OCI-M2 (cell line): ENCODE measurements around the gene PPP4R1.

Experiments
- DNase-seq: peaks from one replicate; lab custom pipeline; 2025; ENCODE audit not compliant: unreplicated experiment; lab: John Stamatoyannopoulos, UW

The PPP4R1 gene

DNA sequence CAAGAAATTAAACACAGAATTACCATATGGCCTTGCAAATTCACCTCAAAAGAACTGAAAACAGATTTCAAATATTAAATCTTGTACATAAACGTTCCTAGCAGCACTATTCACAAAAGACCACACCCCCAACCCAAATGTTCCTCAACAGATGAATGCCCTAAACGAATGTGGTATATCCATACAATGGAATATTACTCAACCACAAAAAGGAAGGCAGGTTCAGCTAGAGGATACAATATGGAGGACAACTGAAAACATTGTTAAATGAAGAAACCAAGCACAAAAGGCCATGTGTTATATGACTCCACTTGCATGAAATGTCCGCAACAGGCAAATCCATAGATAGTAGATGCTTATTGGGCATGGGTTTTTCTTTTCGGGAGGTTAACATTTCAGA, 61.7 kb downstream of the PPP4R1 start:
- no peak for DNase-seq

DNA sequence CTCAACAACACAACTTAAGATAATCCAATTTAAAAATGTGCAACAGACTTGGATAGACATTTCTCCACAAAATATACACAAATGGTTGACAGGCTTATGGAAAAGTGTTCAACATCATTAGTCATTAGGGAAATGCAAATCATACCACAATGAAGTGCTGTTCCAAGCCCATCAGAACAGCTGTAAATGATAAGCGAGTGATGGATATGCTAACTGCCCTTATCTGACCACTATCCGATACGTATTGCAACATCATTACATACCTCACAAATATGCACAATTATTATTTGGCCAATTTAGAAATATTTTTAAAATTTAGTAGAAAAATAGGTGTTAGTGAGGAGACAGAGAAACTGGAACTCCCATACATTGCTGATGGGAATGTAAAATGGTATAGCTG, 62.2 kb downstream of the PPP4R1 start:
- no peak for DNase-seq

DNA sequence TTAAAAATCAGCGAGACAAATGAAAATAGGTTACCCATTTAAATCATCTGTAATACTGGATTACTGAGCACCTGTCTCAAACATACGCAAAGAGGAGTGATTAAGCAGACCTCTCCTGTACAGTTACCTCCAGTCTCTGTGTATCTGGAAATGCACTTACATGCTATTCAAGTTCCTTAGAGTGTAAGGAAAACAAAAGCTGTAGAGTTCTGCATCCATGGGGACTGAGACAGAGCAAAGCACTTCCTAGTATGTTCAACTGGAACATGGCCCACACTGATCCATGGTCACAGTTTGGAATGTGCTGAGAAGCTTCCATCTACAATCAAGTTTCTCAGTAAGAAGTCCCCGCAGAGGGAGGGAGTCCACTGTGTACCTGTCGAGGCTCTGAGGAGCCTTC, 63.9 kb downstream of the PPP4R1 start:
- no peak for DNase-seq

DNA sequence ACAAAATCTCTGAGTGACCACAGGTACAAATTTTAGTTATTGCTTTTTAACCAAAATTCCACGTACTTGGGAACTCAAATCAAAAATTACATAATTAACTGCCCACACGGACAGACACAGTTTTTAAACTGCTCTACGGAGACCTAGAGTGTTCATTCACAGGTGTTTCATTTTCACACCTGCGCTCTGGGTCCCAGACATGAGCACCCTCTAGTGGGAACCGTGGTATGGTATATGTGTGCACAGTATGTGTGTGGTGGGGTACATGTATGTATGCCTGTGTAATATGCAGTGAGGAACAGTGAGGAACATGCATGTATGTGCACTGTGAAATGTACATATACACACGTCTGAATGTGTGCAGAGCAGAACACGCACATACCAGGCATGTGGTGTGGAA, 65.0 kb downstream of the PPP4R1 start:
- no peak for DNase-seq

DNA sequence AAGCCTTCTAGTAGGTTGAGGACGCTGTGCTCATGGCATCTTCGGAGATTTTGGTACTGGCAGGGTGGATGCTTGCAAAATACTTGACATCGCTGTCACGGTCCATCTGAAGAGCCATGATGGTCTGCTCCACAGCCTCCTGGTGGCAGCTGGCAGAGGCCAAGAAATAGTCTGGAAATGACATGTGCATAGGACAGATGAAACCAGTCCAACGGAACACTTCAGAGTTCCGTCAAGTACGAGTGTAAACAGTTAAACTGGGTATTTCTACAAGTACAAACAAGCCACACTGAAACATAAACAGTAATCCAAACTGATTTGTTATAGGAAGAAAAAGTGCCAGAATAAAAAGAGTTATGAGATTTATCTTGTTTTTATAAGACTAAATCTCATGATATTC, 66.6 kb downstream of the PPP4R1 start:
- no peak for DNase-seq

DNA sequence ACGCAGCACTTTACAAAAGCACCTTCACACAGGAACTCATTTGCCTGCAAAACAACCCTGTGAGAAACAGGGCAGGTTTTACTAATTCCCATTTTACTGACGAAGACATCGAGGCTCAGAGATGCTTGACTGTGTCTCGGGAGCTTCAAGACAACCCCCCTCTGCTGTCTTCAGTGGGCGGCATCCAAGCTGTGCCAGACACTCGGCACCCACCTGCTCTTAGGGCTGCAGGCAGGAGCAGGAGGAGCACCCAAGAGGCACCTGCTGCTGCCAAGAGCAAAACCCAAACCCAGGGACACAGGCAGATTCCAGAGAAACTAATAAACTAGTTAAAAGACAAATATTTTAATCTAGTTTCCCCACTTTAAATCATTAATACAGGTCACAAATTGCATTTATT, 67.9 kb downstream of the PPP4R1 start:
- DNase-seq = no peak

DNA sequence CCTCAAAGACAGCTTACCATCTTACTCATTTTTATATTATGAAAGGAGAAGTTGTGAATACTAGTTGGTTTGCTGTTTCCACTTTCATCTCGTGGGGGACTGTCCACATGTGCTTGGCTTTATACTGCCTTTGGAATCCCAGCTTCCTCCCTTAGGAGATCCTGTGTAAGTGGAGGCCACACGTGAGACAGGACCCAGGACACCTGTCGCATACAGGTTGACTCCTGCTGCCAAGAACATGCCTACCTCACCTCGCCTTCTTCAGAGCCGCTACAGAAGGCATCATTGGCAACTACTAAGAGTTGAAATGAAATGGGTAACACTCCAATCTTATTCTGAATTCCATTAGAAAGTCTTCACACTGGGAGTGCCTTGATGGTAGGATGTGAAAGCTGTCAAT, 69.3 kb downstream of the PPP4R1 start:
- no peak for DNase-seq

DNA sequence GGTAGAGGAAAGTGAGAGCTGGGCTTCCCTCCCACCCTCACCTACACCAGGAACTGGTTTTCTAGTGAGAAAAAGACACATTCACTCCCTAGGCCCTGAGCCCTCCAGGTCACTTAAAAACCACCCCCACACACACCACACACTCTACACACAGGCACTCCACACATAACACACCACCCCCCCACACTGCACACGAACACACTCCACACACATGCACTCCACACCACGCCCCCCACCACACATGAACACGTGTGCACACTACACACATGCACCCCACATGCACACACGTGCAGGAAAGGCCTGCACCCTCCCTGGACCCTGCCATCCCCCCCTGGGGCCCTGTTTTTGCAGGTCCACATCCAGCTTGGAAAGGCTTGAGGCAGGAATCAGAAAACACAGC, 71.4 kb downstream of the PPP4R1 start:
- no peak for DNase-seq

DNA sequence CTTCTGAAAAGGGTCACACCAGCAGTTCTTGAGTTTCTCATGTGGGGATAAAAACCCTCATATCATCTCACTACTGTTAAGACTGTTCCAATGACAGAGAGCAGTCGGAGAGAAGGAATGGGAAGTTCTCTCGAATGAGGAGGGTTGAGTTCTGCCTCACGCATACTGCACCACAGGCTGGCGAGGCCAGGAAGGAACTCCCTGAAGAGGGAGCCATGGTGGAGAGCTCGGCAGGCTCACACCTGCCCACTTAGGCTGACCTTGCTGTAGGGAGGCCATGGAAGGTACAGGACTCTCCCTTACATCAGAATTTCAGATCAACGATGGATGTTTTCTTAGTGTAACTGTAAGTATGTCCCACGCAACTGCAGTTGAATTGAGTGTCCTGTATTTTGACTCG, 74.4 kb downstream of the PPP4R1 start:
- no peak for DNase-seq

DNA sequence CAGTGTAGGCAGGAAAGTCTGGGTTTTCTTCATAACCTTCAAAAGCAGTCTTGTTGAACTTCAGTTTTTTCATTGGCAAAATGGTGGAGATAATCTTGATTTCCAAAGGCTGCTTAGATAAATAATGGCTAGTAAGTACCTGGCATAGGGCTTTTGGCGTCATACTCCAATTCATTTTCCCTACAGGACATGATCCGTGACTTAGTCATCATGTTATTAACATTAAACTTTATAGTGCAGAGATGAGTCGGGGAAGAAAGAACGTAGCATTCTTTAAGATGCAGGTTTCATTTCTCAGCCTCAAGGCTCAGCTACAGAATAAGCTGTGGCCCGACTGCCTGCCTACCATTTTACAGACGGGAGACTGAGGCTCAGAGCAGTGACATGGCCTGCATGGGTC, 75.1 kb downstream of the PPP4R1 start:
- DNase-seq = no peak

DNA sequence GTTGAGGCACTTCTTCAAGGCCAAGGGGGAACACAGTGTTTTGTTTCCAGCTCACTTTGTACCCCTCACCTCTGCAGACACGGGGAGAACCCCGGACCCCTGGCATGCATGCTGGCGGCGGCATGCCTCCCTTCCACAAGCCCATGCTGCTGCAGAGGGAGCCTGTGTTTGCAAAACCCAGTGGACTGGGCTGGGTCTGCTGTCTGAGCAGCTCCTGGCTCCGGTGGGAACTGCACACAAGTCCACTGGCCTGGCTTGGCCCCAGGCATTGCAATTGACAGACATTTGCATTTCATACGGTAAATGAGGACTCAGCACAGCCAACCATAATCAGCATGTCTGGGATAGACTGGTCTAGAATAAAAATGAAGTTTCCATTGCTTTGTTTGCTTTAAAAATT, 76.7 kb downstream of the PPP4R1 start:
- no peak for DNase-seq

DNA sequence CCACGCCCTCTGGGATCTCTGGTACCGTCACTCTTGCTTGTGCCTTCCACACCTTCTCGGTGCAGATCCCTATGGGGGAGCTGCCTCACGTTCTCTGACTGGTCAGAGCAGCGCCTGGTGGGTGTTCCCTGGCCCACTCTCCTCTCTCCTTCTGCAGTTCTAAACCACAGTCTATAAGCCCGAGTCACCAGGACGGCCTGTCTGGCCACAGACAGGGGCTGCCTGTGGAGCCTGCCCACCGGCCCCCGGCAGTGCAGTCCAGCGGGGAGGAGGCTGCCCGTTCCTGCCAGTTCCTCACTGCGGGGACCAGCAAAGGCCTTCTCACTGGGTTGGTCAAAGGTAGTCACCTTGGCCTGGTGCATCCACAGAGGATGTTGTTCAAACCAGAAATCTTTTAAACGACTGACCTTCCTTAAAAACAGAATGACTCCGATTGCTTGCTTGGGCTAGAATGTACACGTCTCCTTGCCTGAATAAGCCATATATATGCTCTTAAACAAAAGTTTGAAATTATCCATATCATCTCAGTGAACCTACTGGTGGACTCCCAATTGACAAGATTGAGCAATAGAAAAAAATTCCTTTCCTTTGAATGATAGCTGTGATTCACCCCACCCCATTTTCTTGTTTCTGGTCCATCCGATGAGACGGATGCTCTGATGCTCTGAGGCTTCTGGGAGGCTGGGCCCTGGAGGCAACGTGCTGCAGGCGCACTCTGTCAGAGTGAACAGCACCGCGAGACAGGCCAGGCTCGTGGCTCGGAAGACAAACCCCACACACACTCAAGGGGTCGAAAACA, 77.8 kb downstream of the PPP4R1 start:
- DNase-seq = no peak

DNA sequence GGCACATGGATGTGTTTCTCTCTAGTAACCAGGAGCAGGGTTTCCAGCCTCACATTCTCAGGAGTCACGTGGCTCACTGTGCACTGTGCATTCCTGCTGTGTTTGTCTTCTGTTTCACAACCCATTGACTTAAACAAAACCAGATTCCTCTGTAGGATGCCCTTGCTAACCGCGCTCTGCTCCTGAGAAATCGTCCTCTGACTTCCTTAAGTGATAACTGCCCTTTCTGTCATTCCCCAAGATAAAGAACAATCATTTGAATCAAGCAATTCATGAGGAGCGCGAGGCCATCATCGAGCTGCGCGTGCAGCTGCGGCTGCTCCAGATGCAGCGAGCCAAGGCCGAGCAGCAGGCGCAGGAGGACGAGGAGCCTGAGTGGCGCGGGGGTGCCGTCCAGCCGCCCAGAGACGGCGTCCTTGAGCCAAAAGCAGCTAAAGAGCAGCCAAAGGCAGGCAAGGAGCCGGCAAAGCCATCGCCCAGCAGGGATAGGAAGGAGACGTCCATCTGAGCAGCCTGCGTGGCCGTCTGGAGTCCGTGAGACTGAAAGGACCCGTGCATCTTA, 78.8 kb downstream of the PPP4R1 start:
- DNase-seq = no peak

DNA sequence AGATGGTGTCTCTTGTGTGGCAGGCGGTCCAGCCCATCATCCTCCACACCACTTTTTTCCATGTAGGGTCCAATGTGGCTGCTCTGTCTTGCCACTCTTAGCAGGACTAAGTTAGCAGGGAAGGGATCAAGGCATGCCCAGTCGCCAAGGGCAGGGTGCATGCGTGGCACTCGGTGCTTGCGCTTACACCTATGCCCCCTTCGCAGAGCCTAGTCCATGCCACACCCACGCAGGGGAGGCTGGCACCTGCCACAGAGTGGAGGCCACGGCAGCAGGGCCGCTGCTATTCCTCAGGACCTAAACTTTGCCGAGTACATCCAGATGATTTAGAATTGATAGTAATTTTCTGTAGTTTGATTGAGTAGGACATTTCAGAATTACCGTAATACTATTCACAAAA, 79.5 kb downstream of the PPP4R1 start:
- DNase-seq = no peak

DNA sequence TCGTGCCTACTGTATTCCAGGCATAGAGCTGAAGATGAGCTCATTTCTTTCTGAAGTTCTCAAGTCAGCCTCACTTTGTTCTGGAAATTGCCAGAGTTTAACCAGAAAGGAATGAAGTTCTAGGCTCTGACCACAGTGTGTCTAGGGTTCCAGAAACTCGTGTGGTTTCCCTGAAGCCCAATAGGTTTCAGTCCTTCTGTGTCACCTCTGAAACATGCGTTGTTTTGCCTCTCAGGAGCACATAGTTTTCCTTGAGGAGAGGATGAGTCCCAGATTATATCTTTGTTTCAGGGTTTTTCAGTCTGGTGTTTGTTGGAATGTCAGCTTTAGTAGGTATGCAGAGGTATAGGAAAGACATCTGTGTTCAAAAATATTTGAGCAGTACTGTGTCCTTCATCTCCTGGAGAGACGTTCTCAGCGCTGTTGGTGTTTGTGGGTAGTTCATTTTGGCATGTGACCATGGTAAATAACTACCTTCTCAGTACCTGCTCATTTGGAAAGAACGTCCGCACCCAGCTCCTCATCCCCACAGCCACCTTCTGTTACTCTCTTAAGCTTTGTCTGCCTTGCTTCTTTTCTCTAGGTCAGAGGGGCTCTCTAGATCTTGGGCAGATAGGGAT, 82.5 kb downstream of the PPP4R1 start:
- no peak for DNase-seq

DNA sequence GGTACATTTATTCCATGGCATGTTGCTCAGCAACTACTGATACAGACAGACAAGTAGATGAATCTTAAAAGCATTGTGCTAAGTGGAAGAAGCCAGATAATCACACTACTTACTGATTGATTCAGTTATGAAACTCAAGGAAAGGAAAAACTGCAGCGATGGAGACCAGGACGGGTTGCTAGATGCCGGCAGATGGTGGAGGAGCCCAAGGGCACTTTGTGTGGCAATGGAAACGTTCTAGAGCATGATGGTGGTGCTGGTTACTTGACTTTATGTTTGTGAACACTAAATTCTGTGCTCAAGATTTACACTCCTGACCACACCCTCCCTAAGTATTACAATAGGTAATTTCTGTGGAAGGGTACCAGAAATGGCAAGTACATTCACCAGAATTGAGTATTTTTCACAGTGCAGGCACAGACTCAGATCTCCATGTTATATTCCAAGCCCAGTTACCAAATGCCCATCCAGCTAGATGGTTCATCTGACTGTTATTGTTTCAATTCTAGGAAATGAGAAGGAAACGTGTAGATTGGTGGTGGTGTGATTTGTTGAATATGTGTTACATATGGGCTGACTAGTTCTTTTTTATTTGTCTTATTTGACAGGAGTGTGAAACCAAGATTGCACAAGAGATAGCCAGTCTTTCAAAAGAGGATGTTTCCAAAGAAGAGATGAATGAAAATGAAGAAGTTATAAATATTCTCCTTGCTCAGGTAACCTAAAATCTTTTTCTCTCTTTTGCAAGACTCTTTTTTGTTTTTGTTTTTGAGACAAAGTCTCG, 83.9 kb downstream of the PPP4R1 start:
- DNase-seq = no peak

DNA sequence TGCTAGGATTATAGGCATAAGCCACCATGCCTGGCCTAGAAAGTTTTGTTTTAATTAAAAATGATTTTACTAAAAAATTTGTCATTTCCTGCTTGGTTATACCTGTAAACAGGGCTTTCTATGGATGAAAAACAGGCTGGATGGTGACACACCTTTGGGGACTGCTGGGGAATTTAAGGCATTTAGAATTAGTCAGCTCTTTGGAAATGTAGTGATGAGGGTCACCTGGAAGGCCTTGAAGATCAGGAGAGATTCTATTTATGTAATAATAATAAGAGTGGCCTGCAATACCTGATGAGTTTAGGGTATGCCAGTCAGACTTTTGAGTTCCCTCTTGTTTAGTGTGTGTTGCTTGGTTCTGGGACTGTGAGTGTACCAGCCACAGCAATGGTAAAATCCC, 87.9 kb downstream of the PPP4R1 start:
- DNase-seq = no peak

DNA sequence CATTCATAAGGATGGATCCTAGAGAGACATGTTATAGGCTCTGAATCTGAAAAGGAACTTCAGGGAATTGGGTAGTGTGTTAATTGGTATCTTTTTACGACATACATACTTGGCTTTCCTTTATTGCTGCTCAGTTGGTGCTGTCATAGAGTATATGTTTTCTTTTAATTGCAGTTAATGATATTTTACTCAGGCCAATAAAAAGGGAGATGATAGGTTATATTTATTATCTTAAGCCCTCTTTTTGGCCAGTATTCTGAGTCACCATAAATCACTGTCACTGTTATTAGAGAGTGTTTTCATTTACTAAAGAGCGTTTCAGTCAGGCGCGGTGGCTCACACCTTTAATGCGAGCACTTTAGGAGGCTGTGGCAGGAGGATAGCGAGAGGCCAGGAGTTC, 91.4 kb downstream of the PPP4R1 start:
- no peak for DNase-seq

DNA sequence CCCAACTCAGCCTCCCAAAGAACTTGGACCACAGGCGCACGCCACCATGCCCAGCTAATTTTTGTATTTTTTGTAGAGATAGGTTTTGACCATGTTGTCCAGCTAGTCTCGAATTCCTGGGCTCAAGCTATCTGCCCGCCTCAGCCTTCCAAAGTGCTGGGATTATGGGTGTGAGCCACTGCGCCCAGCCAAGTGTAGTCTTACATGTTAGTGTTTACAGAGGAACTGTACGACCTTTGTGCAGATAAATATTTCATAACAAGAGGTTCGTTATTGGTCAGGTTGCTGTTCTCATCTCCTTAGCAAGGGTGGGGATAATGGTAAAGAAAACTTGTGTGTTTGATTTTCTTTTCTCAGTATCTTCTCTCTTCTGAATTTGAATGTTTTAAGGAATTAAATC, 92.6 kb downstream of the PPP4R1 start:
- DNase-seq = no peak

DNA sequence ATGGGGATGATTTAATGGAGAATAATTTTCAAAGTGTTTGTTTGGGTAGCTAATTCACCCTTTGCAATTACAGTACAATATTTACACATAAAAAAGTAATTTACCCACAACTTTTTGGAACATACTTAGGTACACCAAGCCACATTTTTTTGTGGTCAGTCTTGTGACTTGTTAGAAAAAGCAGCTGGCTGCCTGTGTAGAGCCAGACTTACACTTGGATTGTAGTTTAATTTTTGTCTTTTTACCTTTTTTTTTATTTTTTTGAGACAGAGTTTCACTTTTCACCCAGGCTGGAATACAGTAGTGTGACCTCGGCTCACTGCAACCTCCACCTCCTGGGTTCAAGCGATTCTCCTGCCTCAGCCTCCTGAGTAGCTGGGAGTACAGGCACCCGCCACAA, 93.7 kb downstream of the PPP4R1 start:
- no peak for DNase-seq

DNA sequence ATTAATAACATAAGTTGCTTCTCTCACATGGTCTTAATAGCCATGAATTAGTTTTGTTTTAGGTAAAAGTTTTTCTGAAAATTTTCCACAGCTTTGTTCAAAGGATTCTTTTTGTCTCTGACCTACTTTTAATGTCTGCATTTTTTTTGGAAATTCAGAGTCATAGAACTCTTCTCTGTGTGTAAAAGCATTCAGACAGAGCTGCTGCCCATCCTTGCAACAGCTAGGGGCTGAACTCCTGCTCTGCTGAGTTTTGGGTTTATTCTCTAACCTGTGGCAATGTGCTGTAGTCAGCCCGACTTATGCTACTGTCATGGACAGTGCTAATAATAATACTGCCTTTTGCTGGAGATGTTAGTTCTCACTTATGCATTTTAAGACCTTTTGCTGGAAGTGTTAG, 95.0 kb downstream of the PPP4R1 start:
- DNase-seq = no peak

DNA sequence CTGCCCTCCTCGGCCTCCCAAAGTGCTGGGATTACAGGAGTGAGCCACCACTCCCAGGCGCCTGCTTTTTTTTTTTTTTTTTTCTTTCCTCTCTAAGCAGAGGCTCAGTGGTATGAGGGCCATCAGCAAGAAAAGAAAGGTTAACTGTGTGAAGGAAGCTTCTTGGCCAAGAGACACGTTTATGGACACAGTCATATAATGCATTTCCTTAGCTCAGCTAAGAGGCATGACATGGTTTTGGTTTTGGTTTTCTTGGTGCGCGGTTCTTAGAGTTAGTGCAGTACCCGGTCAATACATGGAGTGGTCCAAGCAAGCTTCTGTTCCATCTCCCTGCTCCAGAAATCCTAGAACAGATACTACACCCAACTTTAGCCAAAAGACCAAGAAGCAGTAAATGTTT, 96.5 kb downstream of the PPP4R1 start:
- no peak for DNase-seq
